Parathyroid adenoma (tissue), 2 donors: ENCODE measurements around the gene BDKRB1.

ENCODE experiments used
- H2AFZ ChIP-seq: fragments of 300-600 bp; sonication (generic); one replicate; pipeline ENCODE4 v1.7.0; 2017; ENCODE audit warnings: antibody characterized with exemption, mild to moderate bottlenecking
- H3K27ac ChIP-seq: fragments of 300-600 bp; sonication (generic); one replicate; pipeline ENCODE4 v1.7.0; 2017
- H3K27me3 ChIP-seq: fragments of 300-600 bp; sonication (generic); one replicate; pipeline ENCODE4 v1.7.0; 2017; ENCODE audit warnings: low read length; ENCODE audit not compliant: control insufficient read depth, insufficient read depth
- H3K36me3 ChIP-seq: fragments of 300-600 bp; sonication (generic); one replicate; pipeline ENCODE4 v1.7.0; 2017; ENCODE audit warnings: low read length; ENCODE audit not compliant: control insufficient read depth, insufficient read depth
- H3K4me1 ChIP-seq: fragments of 300-600 bp; sonication (generic); one replicate; pipeline ENCODE4 v1.7.0; 2017; ENCODE audit warnings: control low read depth
- H3K4me2 ChIP-seq: fragments of 300-600 bp; sonication (generic); one replicate; pipeline ENCODE4 v1.7.0; 2017; ENCODE audit warnings: low read length
- H3K4me3 ChIP-seq: fragments of 300-600 bp; sonication (generic); one replicate; pipeline ENCODE4 v1.7.0; 2017; ENCODE audit warnings: low read depth, low read length
- H3K79me2 ChIP-seq: fragments of 300-600 bp; sonication (generic); one replicate; pipeline ENCODE4 v1.7.0; 2017; ENCODE audit warnings: control low read depth
- H3K9ac ChIP-seq: fragments of 300-600 bp; sonication (generic); one replicate; pipeline ENCODE4 v1.7.0; 2017; ENCODE audit warnings: mild to moderate bottlenecking
- H3K9me3 ChIP-seq: fragments of 300-600 bp; sonication (generic); one replicate; pipeline ENCODE4 v1.7.0; 2017; ENCODE audit warnings: low read length; ENCODE audit not compliant: control insufficient read depth
- TF ChIP-seq, protein P1 (sequence below): fragments of 300-600 bp; sonication (generic); IDR thresholded peaks from one replicate; pipeline ENCODE4 v1.7.0; 2017; ENCODE audit warnings: antibody characterized with exemption, mild to moderate bottlenecking
- donor health status: primary hyperparathyroidism.

BDKRB1 gene

DNA sequence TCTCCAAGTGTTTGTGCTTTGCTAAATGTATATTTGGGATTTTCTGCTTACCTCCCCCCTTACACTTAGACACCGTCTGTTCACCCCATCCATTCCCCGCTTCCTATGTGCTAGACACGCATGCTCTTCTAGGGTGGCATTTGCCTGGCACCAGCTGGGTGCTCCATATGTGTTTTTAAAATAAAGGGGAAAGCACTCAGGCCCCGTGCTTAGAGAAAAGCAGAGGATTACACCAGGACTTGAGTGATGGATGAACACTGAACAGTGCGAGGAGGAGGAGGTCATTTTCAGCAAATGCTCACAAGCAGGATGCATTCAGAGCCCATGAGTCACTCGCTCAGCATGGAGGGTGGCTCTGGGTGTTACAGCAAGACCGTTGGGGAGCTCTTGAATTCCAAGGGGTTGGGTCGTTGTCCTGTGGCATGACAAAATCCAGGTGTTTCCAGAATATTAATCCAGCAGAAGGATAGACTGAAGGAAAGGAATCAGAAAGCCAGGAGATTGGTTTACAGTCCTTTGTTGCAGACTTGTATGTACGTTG, 2.9 kb upstream of the BDKRB1 start:
- Histone ChIP-seq H3K36me3 (no peaks in the 10 kb centered on the region), H3K9ac (no peak overlapping the region), H3K4me2 (no peak overlapping the region), H3K4me1 (no peaks in the 10 kb centered on the region), H3K27ac (no peak overlapping the region), H3K9me3 (no peaks in the 10 kb centered on the region), H2AFZ (no peak overlapping the region), H3K4me3 (no peak overlapping the region), H3K79me2 (no peaks in the 10 kb centered on the region), H3K27me3 (no peaks in the 10 kb centered on the region)
- TF ChIP-seq, protein P1, sequence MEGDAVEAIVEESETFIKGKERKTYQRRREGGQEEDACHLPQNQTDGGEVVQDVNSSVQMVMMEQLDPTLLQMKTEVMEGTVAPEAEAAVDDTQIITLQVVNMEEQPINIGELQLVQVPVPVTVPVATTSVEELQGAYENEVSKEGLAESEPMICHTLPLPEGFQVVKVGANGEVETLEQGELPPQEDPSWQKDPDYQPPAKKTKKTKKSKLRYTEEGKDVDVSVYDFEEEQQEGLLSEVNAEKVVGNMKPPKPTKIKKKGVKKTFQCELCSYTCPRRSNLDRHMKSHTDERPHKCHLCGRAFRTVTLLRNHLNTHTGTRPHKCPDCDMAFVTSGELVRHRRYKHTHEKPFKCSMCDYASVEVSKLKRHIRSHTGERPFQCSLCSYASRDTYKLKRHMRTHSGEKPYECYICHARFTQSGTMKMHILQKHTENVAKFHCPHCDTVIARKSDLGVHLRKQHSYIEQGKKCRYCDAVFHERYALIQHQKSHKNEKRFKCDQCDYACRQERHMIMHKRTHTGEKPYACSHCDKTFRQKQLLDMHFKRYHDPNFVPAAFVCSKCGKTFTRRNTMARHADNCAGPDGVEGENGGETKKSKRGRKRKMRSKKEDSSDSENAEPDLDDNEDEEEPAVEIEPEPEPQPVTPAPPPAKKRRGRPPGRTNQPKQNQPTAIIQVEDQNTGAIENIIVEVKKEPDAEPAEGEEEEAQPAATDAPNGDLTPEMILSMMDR: no peak

DNA sequence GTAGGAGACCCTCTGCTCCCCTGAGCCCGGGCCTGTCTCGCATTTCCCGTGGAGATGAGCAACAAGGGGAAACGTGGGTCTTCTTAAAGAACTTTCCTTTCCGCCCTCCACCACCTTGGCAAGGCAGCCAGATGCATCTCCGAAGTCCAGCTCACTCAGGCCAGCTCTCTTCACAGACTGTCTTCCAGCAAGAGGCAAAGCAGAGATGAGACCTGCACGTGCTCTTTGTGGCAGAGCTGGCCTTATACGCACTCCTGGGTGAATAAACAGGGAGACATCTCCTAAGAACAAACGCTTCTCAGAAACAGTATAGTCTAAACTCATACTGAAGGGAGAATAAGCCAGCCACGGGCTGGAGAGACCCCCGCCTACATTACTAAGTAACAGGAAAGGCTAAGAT, 1.3 kb upstream of the BDKRB1 start:
- H3K79me2 ChIP-seq: no peaks in the 10 kb centered on the region
- H3K4me2 ChIP-seq: no peak overlapping the region
- no peaks in the 10 kb centered on the region for H3K9me3 ChIP-seq
- no peaks in the 10 kb centered on the region for H3K4me1 ChIP-seq
- no peak overlapping the region for H3K27ac ChIP-seq
- H3K9ac ChIP-seq: no peak overlapping the region
- TF ChIP-seq, protein P1: no peak
- no peak overlapping the region for H3K4me3 ChIP-seq
- H3K36me3 ChIP-seq: no peaks in the 10 kb centered on the region
- no peak overlapping the region for H2AFZ ChIP-seq
- H3K27me3 ChIP-seq: no peaks in the 10 kb centered on the region

DNA sequence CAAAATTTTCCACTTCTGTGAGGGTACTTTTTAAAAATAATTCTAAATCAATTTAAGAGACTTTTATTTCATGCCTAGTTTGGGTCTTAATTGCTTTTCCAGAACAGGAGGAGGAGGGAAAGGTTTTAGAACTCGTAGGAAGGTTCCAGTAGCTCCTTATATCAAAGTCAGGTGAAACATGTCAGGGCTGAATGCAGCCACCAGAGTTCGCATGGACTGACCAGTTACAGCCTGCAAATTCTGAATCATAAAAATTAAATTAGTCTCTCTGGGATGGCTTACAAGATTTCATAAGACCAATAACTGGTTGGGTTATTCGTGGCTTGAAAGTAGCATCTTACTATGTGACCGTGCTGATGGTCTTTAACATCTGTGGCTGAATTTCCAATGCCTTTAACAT, 397 bp downstream of the BDKRB1 start:
- H3K4me1 ChIP-seq: no peaks in the 10 kb centered on the region
- H3K27me3 ChIP-seq: no peaks in the 10 kb centered on the region
- no peak overlapping the region for H3K27ac ChIP-seq
- no peaks in the 10 kb centered on the region for H3K36me3 ChIP-seq
- no peaks in the 10 kb centered on the region for H3K9me3 ChIP-seq
- no peak overlapping the region for H3K9ac ChIP-seq
- H3K4me3 ChIP-seq: no peak overlapping the region
- TF ChIP-seq, protein P1: no peak
- no peaks in the 10 kb centered on the region for H3K79me2 ChIP-seq
- H3K4me2 ChIP-seq: no peak overlapping the region
- no peak overlapping the region for H2AFZ ChIP-seq

DNA sequence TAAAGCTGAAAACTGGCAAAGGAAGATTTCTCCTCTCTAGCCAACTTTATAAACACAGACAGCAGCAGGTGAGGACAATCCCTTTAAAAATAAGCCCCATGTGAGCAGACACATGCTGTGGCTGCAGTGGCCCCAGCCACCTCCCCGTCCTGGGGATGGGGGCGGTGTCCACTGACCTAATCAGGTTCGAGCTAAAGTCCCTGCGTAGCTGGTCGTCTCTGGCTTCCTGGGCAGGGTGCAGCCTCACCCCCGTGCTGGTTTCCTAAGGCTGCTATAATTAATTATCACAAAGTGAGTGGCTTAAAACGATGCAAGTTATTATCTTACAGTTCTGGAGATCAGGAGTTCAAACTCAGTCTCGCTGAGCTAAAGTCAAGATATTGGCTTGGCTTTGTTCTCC, 1.0 kb downstream of the BDKRB1 start:
- TF ChIP-seq, protein P1: no peak
- no peak overlapping the region for H3K27ac ChIP-seq
- no peak overlapping the region for H3K4me3 ChIP-seq
- H3K4me1 ChIP-seq: no peaks in the 10 kb centered on the region
- no peak overlapping the region for H3K4me2 ChIP-seq
- no peak overlapping the region for H2AFZ ChIP-seq
- H3K9me3 ChIP-seq: no peaks in the 10 kb centered on the region
- H3K27me3 ChIP-seq: no peaks in the 10 kb centered on the region
- H3K9ac ChIP-seq: no peak overlapping the region
- no peaks in the 10 kb centered on the region for H3K36me3 ChIP-seq
- H3K79me2 ChIP-seq: no peaks in the 10 kb centered on the region

DNA sequence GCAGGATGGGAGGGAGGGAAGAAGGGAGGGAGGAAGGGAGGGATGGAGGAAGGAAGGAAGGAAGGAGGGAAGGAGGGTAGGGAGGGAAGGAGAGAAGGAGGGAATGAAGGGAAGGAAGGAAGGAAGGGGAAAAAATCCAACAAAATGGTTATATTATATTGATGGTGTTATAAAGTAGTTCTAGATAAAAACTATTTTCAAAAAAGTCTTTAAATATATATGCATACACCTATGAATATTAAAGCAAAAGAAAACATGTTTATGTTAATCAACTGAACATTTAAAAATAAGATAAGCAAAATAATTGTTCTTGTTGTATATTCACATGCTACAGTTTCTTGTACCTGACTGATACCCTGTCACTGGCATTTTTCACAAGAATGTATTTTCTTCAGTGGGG, 1.9 kb downstream of the BDKRB1 start:
- TF ChIP-seq, protein P1: no peak
- no peak overlapping the region for H2AFZ ChIP-seq
- H3K4me1 ChIP-seq: no peaks in the 10 kb centered on the region
- no peak overlapping the region for H3K27ac ChIP-seq
- H3K36me3 ChIP-seq: no peaks in the 10 kb centered on the region
- no peak overlapping the region for H3K9ac ChIP-seq
- no peaks in the 10 kb centered on the region for H3K27me3 ChIP-seq
- no peaks in the 10 kb centered on the region for H3K9me3 ChIP-seq
- H3K4me2 ChIP-seq: no peak overlapping the region
- no peak overlapping the region for H3K4me3 ChIP-seq
- H3K79me2 ChIP-seq: no peaks in the 10 kb centered on the region
